Ovary (tissue), 9 donors: ENCODE results near the gene ERG28. TPM values are rescaled to one million over a fixed set of nuclear protein-coding genes. Genes with fewer than 3 reads are reported as not detected.

Experiments used
- DNase-seq, 5 donors: peaks; one replicate each; pipeline ENCODE4 v3.0.0-alpha.2; 2019 to 2020
- H3K27ac ChIP-seq, 2 donors: fragments of 200-600 bp; one replicate each; pipeline versions ENCODE4 v1.5.1 to v1.8.0; 2019 to 2022
- H3K27me3 ChIP-seq: fragments of 200-600 bp; one replicate; pipeline ENCODE4 v1.8.0; 2022
- H3K36me3 ChIP-seq: fragments of 200-600 bp; sonication (generic); one replicate; pipeline ENCODE4 v1.5.1; 2019
- H3K4me1 ChIP-seq: one replicate; pipeline ENCODE4 v1.8.1; 2013; ENCODE audit warnings: mild to moderate bottlenecking, moderate library complexity; ENCODE audit not compliant: insufficient read depth
- H3K4me3 ChIP-seq: fragments of 200-600 bp; sonication (generic); one replicate; pipeline ENCODE4 v1.5.1; 2017
- H3K9me3 ChIP-seq, 2 donors: fragments of 200-600 bp in 1 of 2; sonication (generic) in 1 of 2; one replicate each; pipeline versions ENCODE4 v1.5.1 to v1.8.1; 2013 to 2019; ENCODE audit warnings: mild to moderate bottlenecking in 1 of 2, moderate library complexity in 1 of 2
- EP300 ChIP-seq: sonication (generic); formaldehyde crosslinking; IDR thresholded peaks from one replicate; pipeline ENCODE4 v1.6.1; 2017; ENCODE audit warnings: antibody characterized with exemption
- POLR2A ChIP-seq: fragments of 450-650 bp; IDR thresholded peaks from one replicate; pipeline ENCODE4 v1.6.1; 2017; ENCODE audit warnings: antibody characterized with exemption, mild to moderate bottlenecking, moderate library complexity
- WGBS, 3 donors: extraction: QIAGEN DNeasy Blood & Tissue Kit in 1 of 3; methylation state at CpG; one replicate each; pipeline versions ENCODE4 v1.1.5 to v1.1.7; 2013 to 2017; 5-methylcytosine and 5-hydroxymethylcytosine counted together
- intact Hi-C, 4 donors: fragments of 100-400 bp; cut with DNase I; formaldehyde crosslinking; loops; one replicate each; pipeline versions ENCODE4 v1.11.0 to v1.15.1; 2022 to 2023
- polyA plus RNA-seq, 2 donors: library from polyadenylated mRNA; stranded (reverse); fragments of 200-250 nt in 1 of 2; fragments of 350-450 nt in 1 of 2; fragmentation: Illumina TruSeq in 1 of 2; extraction: RNeasy Lipid Tissue Mini Kit (QIAGEN cat#74804) in 1 of 2; gene quantifications; one replicate each; pipeline ENCODE4 v1.2.3, GENCODE V29; 2013 to 2014
- total RNA-seq, 7 donors: library from RNA; depleted of rRNA in 2 of 7; stranded (reverse); fragments of >200 nt in 2 of 7; fragmentation: NEBNext Ultra II Directional in 3 of 7; extraction: Animal tissue kit (Norgen Biotek cat#: 25700) in 3 of 7; gene quantifications; one replicate each; pipeline versions ENCODE4 v1.1.0 to v1.2.4, GENCODE V29; 2016 to 2023
- TF ChIP-seq, protein P1 (sequence below), 3 donors: fragments of 450-650 bp in 2 of 3; fragments of 200-600 bp in 1 of 3; IDR thresholded peaks; one replicate each; pipeline versions ENCODE4 v1.5.1 to v1.8.0; 2016 to 2022; ENCODE audit warnings: antibody characterized with exemption in 3 of 3, mild to moderate bottlenecking in 1 of 3
- donor health status: DM: no; HTN: no; CAD: no; lungs with moderate emphysema.
- donor health status: DM: no; HTN: no; CAD: no.
- donor health status: Bipolar disorder and iron deficiency.
- donor health status: DM: yes; HTN: yes; CAD: no.
- donor health status: DM: no; HTN: no; CAD: no.
- donor health status: DM: yes; HTN: yes; CAD: no.

Gene ERG28
- total and polyA plus RNA-seq, 9 donors = 11.4 to 55.1 (median 17.0) TPM

DNA sequence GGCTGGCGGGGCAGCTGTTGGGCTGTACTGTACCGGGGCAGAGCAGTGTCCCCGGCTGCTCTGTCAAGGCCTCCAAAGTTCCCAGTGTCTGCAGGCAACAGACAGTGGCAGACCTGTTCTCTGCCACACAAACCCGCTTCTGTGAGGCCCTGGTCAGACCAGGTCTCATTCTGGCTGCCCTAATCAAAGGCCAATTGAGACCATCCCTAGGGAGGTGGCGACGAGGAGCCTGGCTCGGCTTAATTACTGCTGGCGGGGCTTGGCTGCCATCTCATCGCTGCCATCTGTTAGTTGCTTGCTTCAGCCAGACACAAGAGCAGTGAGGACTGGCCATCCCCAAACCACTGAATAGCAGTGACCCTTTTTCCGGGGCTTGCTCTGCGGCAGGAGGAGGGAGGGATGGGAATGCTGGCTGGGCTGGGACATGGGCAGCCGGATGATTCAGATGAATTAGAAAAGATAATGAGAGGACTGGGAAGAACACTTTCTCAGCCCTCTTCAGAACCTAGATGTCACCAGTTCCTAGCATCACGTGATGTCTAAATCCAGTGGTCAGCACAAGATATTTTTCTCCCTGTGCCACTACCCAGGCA is 24.5 kb downstream of the ERG28 start:
- H3K9me3 ChIP-seq = no peaks in the 10 kb centered on the region
- H3K36me3 ChIP-seq = no peaks in the 10 kb centered on the region
- H3K4me3 ChIP-seq = no peak overlapping the region
- 56 to 65% (median 57%) methylated on average over 13 of the region's 13 CpGs for WGBS, 3 donors
- H3K27me3 ChIP-seq = no peaks in the 10 kb centered on the region
- H3K4me1 ChIP-seq = no peaks in the 10 kb centered on the region
- intact Hi-C loops = no loop called here
- H3K27ac ChIP-seq = no peak overlapping the region
- DNase-seq = no peak
- TF ChIP-seq POLR2A (no peak), EP300 (no peak)
- TF ChIP-seq, protein P1, sequence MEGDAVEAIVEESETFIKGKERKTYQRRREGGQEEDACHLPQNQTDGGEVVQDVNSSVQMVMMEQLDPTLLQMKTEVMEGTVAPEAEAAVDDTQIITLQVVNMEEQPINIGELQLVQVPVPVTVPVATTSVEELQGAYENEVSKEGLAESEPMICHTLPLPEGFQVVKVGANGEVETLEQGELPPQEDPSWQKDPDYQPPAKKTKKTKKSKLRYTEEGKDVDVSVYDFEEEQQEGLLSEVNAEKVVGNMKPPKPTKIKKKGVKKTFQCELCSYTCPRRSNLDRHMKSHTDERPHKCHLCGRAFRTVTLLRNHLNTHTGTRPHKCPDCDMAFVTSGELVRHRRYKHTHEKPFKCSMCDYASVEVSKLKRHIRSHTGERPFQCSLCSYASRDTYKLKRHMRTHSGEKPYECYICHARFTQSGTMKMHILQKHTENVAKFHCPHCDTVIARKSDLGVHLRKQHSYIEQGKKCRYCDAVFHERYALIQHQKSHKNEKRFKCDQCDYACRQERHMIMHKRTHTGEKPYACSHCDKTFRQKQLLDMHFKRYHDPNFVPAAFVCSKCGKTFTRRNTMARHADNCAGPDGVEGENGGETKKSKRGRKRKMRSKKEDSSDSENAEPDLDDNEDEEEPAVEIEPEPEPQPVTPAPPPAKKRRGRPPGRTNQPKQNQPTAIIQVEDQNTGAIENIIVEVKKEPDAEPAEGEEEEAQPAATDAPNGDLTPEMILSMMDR (IDR thresholded peaks at IDR 0.05) = no peak

DNA sequence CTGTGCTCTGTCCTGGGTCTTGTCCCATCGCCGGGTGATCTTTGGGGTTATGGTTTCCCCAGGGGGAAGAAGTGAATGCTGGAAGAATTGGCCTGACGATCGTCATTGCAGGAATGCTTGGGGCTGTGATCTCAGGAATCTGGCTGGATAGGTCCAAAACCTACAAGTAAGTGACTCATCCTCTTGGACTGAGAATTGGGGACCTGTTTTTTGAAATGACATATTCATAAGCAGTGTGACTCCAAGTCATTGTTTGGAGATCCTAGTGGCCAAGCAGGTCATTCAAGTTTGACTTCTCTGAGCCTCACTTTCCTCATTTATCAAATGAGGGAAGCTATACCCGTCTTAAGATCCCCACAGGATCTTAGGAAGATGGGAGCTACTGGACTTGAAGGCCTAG is 25.8 kb downstream of the ERG28 start:
- Histone ChIP-seq H3K36me3 (no peaks in the 10 kb centered on the region), H3K4me1 (no peaks in the 10 kb centered on the region), H3K27me3 (no peaks in the 10 kb centered on the region), H3K4me3 (no peak overlapping the region), H3K27ac (no peak overlapping the region), H3K9me3 (no peaks in the 10 kb centered on the region)
- 89 to 90% (median 89%) methylated on average over 5 of the region's 5 CpGs for WGBS, 3 donors
- no peak for DNase-seq
- intact Hi-C loops = no loop called here
- TF ChIP-seq, protein P1 (IDR thresholded peaks at IDR 0.05) = no peak
- TF ChIP-seq POLR2A (no peak), EP300 (no peak)

DNA sequence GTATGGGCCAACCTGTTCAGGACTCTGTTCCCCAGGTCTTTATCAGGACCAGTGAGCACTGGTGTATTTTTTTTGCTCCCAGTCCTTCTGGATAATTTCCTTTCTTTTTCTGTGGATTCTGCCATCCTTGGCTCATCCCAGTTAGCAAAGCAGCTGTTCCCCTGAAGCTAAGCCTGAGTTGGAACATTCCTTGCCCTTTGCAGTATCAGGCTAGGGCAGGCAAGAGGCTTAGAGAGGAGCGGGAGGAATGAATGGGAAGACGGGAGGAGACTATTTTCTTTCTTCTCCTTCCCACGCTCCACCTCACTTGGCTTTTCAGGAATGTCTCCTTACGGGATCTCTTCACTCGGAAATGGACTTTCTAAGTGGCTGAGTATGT is 29.2 kb downstream of the ERG28 start:
- WGBS, 3 donors = 6 to 33% (median 11%) methylated on average over 5 of the region's 5 CpGs
- Histone ChIP-seq H3K27ac (no peak overlapping the region), H3K9me3 (no peaks in the 10 kb centered on the region), H3K4me1 (no peaks in the 10 kb centered on the region), H3K27me3 (no peaks in the 10 kb centered on the region), H3K36me3 (no peaks in the 10 kb centered on the region), H3K4me3 (no peak overlapping the region)
- no peak for DNase-seq
- intact Hi-C loops = no loop called here
- TF ChIP-seq POLR2A (no peak), EP300 (no peak)
- TF ChIP-seq, protein P1 (IDR thresholded peaks at IDR 0.05) = no peak

DNA sequence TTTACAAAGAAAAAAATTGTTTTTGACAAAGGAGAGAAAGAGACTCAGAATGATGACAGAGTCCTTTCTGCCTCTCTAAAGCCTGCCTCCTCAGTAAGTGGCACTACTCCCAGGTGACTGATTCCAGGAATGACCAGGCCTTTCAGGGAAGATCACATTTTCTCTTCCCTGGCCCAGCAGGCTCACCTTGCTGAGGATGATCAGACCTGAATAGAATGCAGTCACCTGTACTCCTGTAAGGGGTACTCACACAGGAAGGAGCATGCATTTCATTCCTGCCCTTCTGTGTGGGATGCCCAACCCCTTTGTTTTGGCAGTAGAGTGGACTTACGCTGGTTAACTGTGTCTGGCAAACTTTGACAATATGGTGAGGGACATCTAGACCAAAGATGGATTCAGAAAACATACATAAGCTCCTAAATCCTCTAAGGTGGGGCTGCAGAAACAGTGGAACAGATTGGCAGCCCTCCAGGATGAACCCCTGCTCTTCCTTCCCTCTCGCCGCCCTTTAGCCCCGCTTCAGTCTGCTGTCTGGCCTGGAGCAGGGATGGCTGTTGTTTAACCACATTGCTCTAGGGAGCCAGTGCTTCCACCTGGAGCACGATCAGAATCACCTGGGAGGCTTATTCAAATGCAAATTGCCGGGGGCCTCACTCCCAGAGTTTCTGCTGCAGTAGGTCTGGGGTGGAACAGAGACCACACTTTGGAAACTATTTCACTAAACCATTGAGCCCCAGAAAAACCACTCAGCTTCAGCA is 29.8 kb downstream of the ERG28 start:
- 82 to 86% (median 84%) methylated on average over 6 of the region's 6 CpGs for WGBS, 3 donors
- H3K27ac ChIP-seq = no peak overlapping the region
- no peak overlapping the region for H3K4me3 ChIP-seq
- H3K27me3 ChIP-seq = no peaks in the 10 kb centered on the region
- no peaks in the 10 kb centered on the region for H3K9me3 ChIP-seq
- H3K36me3 ChIP-seq = no peaks in the 10 kb centered on the region
- H3K4me1 ChIP-seq = no peaks in the 10 kb centered on the region
- TF ChIP-seq, protein P1 (IDR thresholded peaks at IDR 0.05) = no peak
- TF ChIP-seq EP300 = no peak
- no peak for TF ChIP-seq POLR2A
- intact Hi-C loops = no loop called here
- no peak for DNase-seq
